GM12873 (cell line): ENCODE data around the gene RAP1GAP2.

Experiments
- CTCF ChIP-seq: IDR thresholded peaks from 2 replicates; pipeline ENCODE4 v1.5.1; 2012; ENCODE audit warnings: low read depth, mild to moderate bottlenecking, moderate library complexity, low read length, control low read depth; ENCODE audit not compliant: insufficient read depth; ENCODE audit errors: missing control alignments

Gene RAP1GAP2

GRCh38 chr17:2903193-2903974 lies 107.1 kb downstream of the RAP1GAP2 start:
- TF ChIP-seq CTCF = no peak

- TF ChIP-seq CTCF = no peak
These were observed 107.9 kb downstream of the RAP1GAP2 start for GRCh38 chr17:2904135-2904534.

- TF ChIP-seq CTCF = no peak
These were observed 109.0 kb downstream of the RAP1GAP2 start for GRCh38 chr17:2905269-2905668.

GRCh38 chr17:2905696-2906501 lies 109.7 kb downstream of the RAP1GAP2 start:
- no peak for TF ChIP-seq CTCF

- TF ChIP-seq CTCF = no peak
These were observed 110.7 kb downstream of the RAP1GAP2 start for GRCh38 chr17:2906901-2907300.

- no peak for TF ChIP-seq CTCF
These were observed 113.1 kb downstream of the RAP1GAP2 start for GRCh38 chr17:2909175-2909845.

- no peak for TF ChIP-seq CTCF
These were observed 113.6 kb downstream of the RAP1GAP2 start for GRCh38 chr17:2909846-2910234.
